GM18870 (cell line): ENCODE results near the gene DNMBP.
"Not testable (repeated sequence)": the region's sequence is repeated elsewhere in the genome, so short reads cannot be mapped to it uniquely, and the experiment has no call there.

Source experiments
- ATAC-seq: cut with Tn5 transposase; IDR thresholded peaks from one replicate; pipeline ENCODE4 v1.9.1; 2021; ENCODE audit warnings: moderate library complexity; ENCODE audit not compliant: unreplicated experiment

DNMBP gene

GRCh38 chr10:99958806-99959205 is 50.9 kb downstream of the DNMBP start:
- ATAC-seq: no peak

GRCh38 chr10:99958302-99958701 is 51.4 kb downstream of the DNMBP start:
- ATAC-seq: no peak

- ATAC-seq: not testable (repeated sequence)
Observed at GRCh38 chr10:99953510-99953909, 56.2 kb downstream of the DNMBP start.

GRCh38 chr10:99952799-99953198 is 56.9 kb downstream of the DNMBP start:
- no peak for ATAC-seq

- not testable (repeated sequence) for ATAC-seq
Observed at GRCh38 chr10:99946051-99946450, 63.7 kb downstream of the DNMBP start.

GRCh38 chr10:99945263-99945662 is 64.5 kb downstream of the DNMBP start:
- ATAC-seq: no peak

- no peak for ATAC-seq
Observed at GRCh38 chr10:99944860-99945259, 64.9 kb downstream of the DNMBP start.

GRCh38 chr10:99943908-99944307 is 65.8 kb downstream of the DNMBP start:
- ATAC-seq: no peak

GRCh38 chr10:99941942-99942820 is 67.6 kb downstream of the DNMBP start:
- no peak for ATAC-seq

GRCh38 chr10:99938563-99938962 is 71.2 kb downstream of the DNMBP start:
- ATAC-seq: peak; percentile 88

- ATAC-seq: no peak
Observed at GRCh38 chr10:99937630-99938029, 72.1 kb downstream of the DNMBP start.

GRCh38 chr10:99932203-99932957 is 77.4 kb downstream of the DNMBP start:
- not testable (repeated sequence) for ATAC-seq

- no peak for ATAC-seq
Observed at GRCh38 chr10:99930731-99931550, 78.8 kb downstream of the DNMBP start.

- ATAC-seq: no peak
Observed at GRCh38 chr10:99929360-99929759, 80.4 kb downstream of the DNMBP start.

- no peak for ATAC-seq
Observed at GRCh38 chr10:99927721-99928280, 81.9 kb downstream of the DNMBP start.

- ATAC-seq: no peak
Observed at GRCh38 chr10:99926925-99927720, 82.6 kb downstream of the DNMBP start.

- no peak for ATAC-seq
Observed at GRCh38 chr10:99924451-99925255, 85.1 kb downstream of the DNMBP start.

- no peak for ATAC-seq
Observed at GRCh38 chr10:99921948-99922347, 87.8 kb downstream of the DNMBP start.

GRCh38 chr10:99920901-99921300 is 88.8 kb downstream of the DNMBP start:
- ATAC-seq: no peak
